ENCODE data around the gene AURKAIP1.

The AURKAIP1 gene

GRCh38 chr1:1333551-1334241, 41.3 kb downstream of the AURKAIP1 start:
- no peak for DNase-seq (ENCODE audit: low read depth, low spot score)

- DNase-seq (ENCODE audit: low read depth, low spot score), result no peak
These were observed 42.1 kb downstream of the AURKAIP1 start for GRCh38 chr1:1332774-1333480.

GRCh38 chr1:1332031-1332755, 42.8 kb downstream of the AURKAIP1 start:
- DNase-seq (ENCODE audit: low read depth, low spot score), result no peak

- DNase-seq (ENCODE audit: low read depth, low spot score), result no peak
These were observed 43.7 kb downstream of the AURKAIP1 start, which contains the start of gene TAS1R3 for GRCh38 chr1:1331068-1331965. TAS1R3 (plus strand) TSS chr1:1331280; CDS start chr1:1331346, 66 bp downstream.

GRCh38 chr1:1330366-1331067, 44.5 kb downstream of the AURKAIP1 start:
- no peak for DNase-seq (ENCODE audit: low read depth, low spot score)

GRCh38 chr1:1329304-1330210, 45.5 kb downstream of the AURKAIP1 start:
- no peak for DNase-seq (ENCODE audit: low read depth, low spot score)

GRCh38 chr1:1328254-1328653, 46.8 kb downstream of the AURKAIP1 start:
- no peak for DNase-seq (ENCODE audit: low read depth, low spot score)

GRCh38 chr1:1327291-1327690, 47.7 kb downstream of the AURKAIP1 start:
- DNase-seq (ENCODE audit: low read depth, low spot score), result no peak

- DNase-seq (ENCODE audit: low read depth, low spot score), result no peak
These were observed 48.9 kb downstream of the AURKAIP1 start for GRCh38 chr1:1326075-1326605.

GRCh38 chr1:1325288-1326074, 49.5 kb downstream of the AURKAIP1 start:
- no peak for DNase-seq (ENCODE audit: low read depth, low spot score)

- peak; percentile 97 for DNase-seq (ENCODE audit: low read depth, low spot score)
These were observed 50.3 kb downstream of the AURKAIP1 start, which contains the start of the genes CPTP and INTS11 for GRCh38 chr1:1324524-1325287. CPTP (plus strand) TSS chr1:1324802; CDS start chr1:1326911, 2,109 bp downstream. INTS11 (minus strand) TSS chr1:1324660; CDS start chr1:1324608, 52 bp downstream.

GRCh38 chr1:1324084-1324523, 50.9 kb downstream of the AURKAIP1 start:
- no peak for DNase-seq (ENCODE audit: low read depth, low spot score)

All from astrocyte of the hippocampus (primary cell).